H1 (cell line): Measurements from ENCODE around the gene TBC1D22A. TPM values are rescaled to one million over a fixed set of nuclear protein-coding genes. Genes with fewer than 3 reads are reported as not detected.

Experiments
- CTCF ChIA-PET: fragments of 300-600 bp; sonication (Branson Sonifier 250); formaldehyde crosslinking; loops from one replicate; lab custom pipeline; 2021; ENCODE audit not compliant: partially characterized antibody; lab: Charles Lee
- POLR2A ChIA-PET: fragments of 300-600 bp; sonication (Branson Sonifier 250); formaldehyde crosslinking; loops from one replicate; lab custom pipeline; 2021; ENCODE audit warnings: inconsistent platforms; ENCODE audit not compliant: partially characterized antibody; lab: Charles Lee
- DNase-seq, 2 experiments: peaks; one replicate each; pipeline versions ENCODE4 v3.0.0 to v3.0.0-alpha.2; 2010 to 2022; ENCODE audit warnings: low spot score in 2 of 2, low read depth in 1 of 2, mixed read lengths in 1 of 2
- FAIRE-seq: peaks from 2 replicates; lab custom pipeline; 2011; peaks lifted over from hg19 to GRCh38; lab: Jason Lieb, UNC
- H2AFZ ChIP-seq: 2 replicates; pipeline ENCODE4 v1.8.1; 2012; ENCODE audit warnings: low read length, inconsistent platforms
- H2AK5ac ChIP-seq: 2 replicates; pipeline ENCODE4 v1.6.1; 2013; ENCODE audit warnings: low read depth, low read length
- H2BK120ac ChIP-seq: replicated peaks from 2 replicates; pipeline ENCODE3; 2013; ENCODE audit warnings: low read depth, low read length, inconsistent platforms
- H2BK12ac ChIP-seq: 2 replicates; pipeline ENCODE4 v1.6.1; 2013; ENCODE audit warnings: low read depth, low read length
- H2BK15ac ChIP-seq: 2 replicates; pipeline ENCODE4 v1.6.1; 2013; ENCODE audit warnings: low read length
- H2BK20ac ChIP-seq: 2 replicates; pipeline ENCODE4 v1.6.1; 2013; ENCODE audit warnings: low read length
- H2BK5ac ChIP-seq: 2 replicates; pipeline ENCODE4 v1.6.1; 2013; ENCODE audit warnings: low read depth, low read length
- H3K14ac ChIP-seq: 2 replicates; pipeline ENCODE4 v1.6.1; 2013; ENCODE audit warnings: inconsistent platforms; ENCODE audit not compliant: insufficient read length
- H3K18ac ChIP-seq: 2 replicates; pipeline ENCODE4 v1.6.1; 2013; ENCODE audit warnings: low read length; ENCODE audit errors: extremely low read depth
- H3K23ac ChIP-seq: 2 replicates; pipeline ENCODE4 v1.6.1; 2013; ENCODE audit warnings: inconsistent platforms; ENCODE audit not compliant: insufficient read length
- H3K23me2 ChIP-seq: 2 replicates; pipeline ENCODE4 v1.6.1; 2013; ENCODE audit warnings: low read depth, low read length
- H3K27ac ChIP-seq: 2 replicates; pipeline ENCODE4 v1.6.1; 2011; ENCODE audit warnings: low read depth, low read length, inconsistent platforms
- H3K27me3 ChIP-seq, 4 experiments: replicated peaks in 1 of 4; 1 replicate in 1 of 4; 2 replicates in 3 of 4; pipeline versions ENCODE4 v1.6.1 to v1.8.1; 2011 to 2013; ENCODE audit warnings: low read length in 3 of 4, mild to moderate bottlenecking in 3 of 4, inconsistent platforms in 2 of 4, mixed read lengths in 2 of 4, moderate library complexity in 1 of 4; ENCODE audit not compliant: control insufficient read depth in 3 of 4, insufficient read depth in 3 of 4; ENCODE audit errors: extremely low read depth in 1 of 4
- H3K36me3 ChIP-seq, 4 experiments: 2 replicates each; pipeline versions ENCODE4 v1.6.1 to v1.8.1; 2011 to 2013; ENCODE audit warnings: mild to moderate bottlenecking in 4 of 4, low read length in 3 of 4, moderate library complexity in 2 of 4, control low read depth in 1 of 4, inconsistent platforms in 1 of 4; ENCODE audit not compliant: insufficient read depth in 4 of 4, control insufficient read depth in 2 of 4
- H3K4ac ChIP-seq: replicated peaks from 2 replicates; pipeline ENCODE3; 2013; ENCODE audit warnings: low read length, low read depth, mixed read lengths, inconsistent platforms; ENCODE audit not compliant: insufficient read length
- H3K4me1 ChIP-seq, 4 experiments: replicated peaks in 1 of 4; 1 replicate in 1 of 4; 2 replicates in 3 of 4; pipeline versions ENCODE4 v1.6.1 to v1.8.1; 2011 to 2013; ENCODE audit warnings: low read length in 3 of 4, inconsistent platforms in 2 of 4, mixed read lengths in 1 of 4; ENCODE audit not compliant: insufficient read depth in 4 of 4, control insufficient read depth in 3 of 4
- H3K4me2 ChIP-seq, 2 experiments: 2 replicates each; pipeline versions ENCODE4 v1.6.1 to v1.8.1; 2011 to 2013; ENCODE audit warnings: low read depth in 2 of 2, low read length in 2 of 2, control low read depth in 1 of 2, inconsistent platforms in 1 of 2, mild to moderate bottlenecking in 1 of 2; ENCODE audit not compliant: insufficient read depth in 1 of 2
- H3K4me3 ChIP-seq, 4 experiments: fragments of 200-600, 300-600 bp in 1 of 4; sonication (generic), shearing (Covaris generic), sonication (Bioruptor Twin) in 1 of 4; 2 replicates each; pipeline versions ENCODE4 v1.5.1 to v1.8.1; 2011 to 2016; ENCODE audit warnings: low read length in 4 of 4, low read depth in 3 of 4, control low read depth in 2 of 4, inconsistent platforms in 2 of 4, mild to moderate bottlenecking in 2 of 4, mixed read lengths in 1 of 4, moderate library complexity in 1 of 4; ENCODE audit not compliant: insufficient read depth in 2 of 4; ENCODE audit errors: extremely low read depth in 1 of 4
- H3K56ac ChIP-seq: replicated peaks from 2 replicates; pipeline ENCODE3; 2013; ENCODE audit warnings: low read depth, mild to moderate bottlenecking, mixed read lengths, low read length, inconsistent platforms; ENCODE audit not compliant: insufficient read length
- H3K79me1 ChIP-seq: 2 replicates; pipeline ENCODE4 v1.6.1; 2013; ENCODE audit warnings: low read depth, low read length, control low read depth
- H3K79me2 ChIP-seq, 2 experiments: 2 replicates each; pipeline versions ENCODE4 v1.6.1 to v1.8.1; 2012 to 2013; ENCODE audit warnings: low read length in 2 of 2, mild to moderate bottlenecking in 2 of 2, inconsistent platforms in 1 of 2; ENCODE audit not compliant: insufficient read depth in 2 of 2, control insufficient read depth in 1 of 2
- H3K9ac ChIP-seq, 4 experiments: replicated peaks in 1 of 4; 1 replicate in 1 of 4; 2 replicates in 3 of 4; pipeline versions ENCODE4 v1.6.1 to v1.8.1; 2011 to 2013; ENCODE audit warnings: low read depth in 3 of 4, low read length in 3 of 4, control low read depth in 2 of 4, mild to moderate bottlenecking in 2 of 4, moderate library complexity in 2 of 4, inconsistent platforms in 1 of 4; ENCODE audit errors: extremely low read depth in 1 of 4
- H3K9me3 ChIP-seq, 2 experiments: 2 replicates each; pipeline versions ENCODE4 v1.6.1 to v1.8.1; 2012 to 2013; ENCODE audit warnings: mild to moderate bottlenecking in 2 of 2, moderate library complexity in 2 of 2, control low read depth in 1 of 2, inconsistent platforms in 1 of 2, low read depth in 1 of 2, low read length in 1 of 2, mixed read lengths in 1 of 2; ENCODE audit not compliant: insufficient read depth in 2 of 2
- H4K20me1 ChIP-seq, 2 experiments: replicated peaks in 1 of 2; 2 replicates each; pipeline versions ENCODE3 to v1.8.1; 2011 to 2013; ENCODE audit warnings: inconsistent platforms in 2 of 2, low read length in 2 of 2, mild to moderate bottlenecking in 1 of 2; ENCODE audit not compliant: insufficient read depth in 2 of 2, control insufficient read depth in 1 of 2
- H4K5ac ChIP-seq: 2 replicates; pipeline ENCODE4 v1.6.1; 2013; ENCODE audit warnings: low read length, low read depth, mixed read lengths, inconsistent platforms; ENCODE audit not compliant: insufficient read length
- H4K8ac ChIP-seq: 2 replicates; pipeline ENCODE4 v1.8.0; 2013; ENCODE audit warnings: mild to moderate bottlenecking, moderate library complexity, low read length, inconsistent platforms; ENCODE audit not compliant: insufficient read depth; ENCODE audit errors: extremely low read depth
- H4K91ac ChIP-seq: replicated peaks from 2 replicates; pipeline ENCODE3; 2013; ENCODE audit warnings: low read length, mixed read lengths, inconsistent platforms; ENCODE audit not compliant: insufficient read length
- CEBPB ChIP-seq: IDR thresholded peaks from 2 replicates; pipeline ENCODE4 v1.6.1; 2012; ENCODE audit warnings: low read depth, low read length
- CHD1 ChIP-seq: IDR thresholded peaks from 2 replicates; pipeline ENCODE4 v1.6.1; 2012; ENCODE audit warnings: low read depth, low read length, improper control_type of control experiment
- CTBP2 ChIP-seq: IDR thresholded peaks from 2 replicates; pipeline ENCODE4 v1.7.0; 2011; ENCODE audit warnings: borderline replicate concordance, mild to moderate bottlenecking, moderate library complexity, mixed read lengths, low read length; ENCODE audit not compliant: insufficient read depth, insufficient read length
- EGR1 ChIP-seq: IDR thresholded peaks from 2 replicates; pipeline ENCODE4 v1.6.1; 2011; ENCODE audit warnings: low read depth, low read length, borderline replicate concordance
- GABPA ChIP-seq: IDR thresholded peaks from 2 replicates; pipeline ENCODE4 v1.6.1; 2011; ENCODE audit warnings: mild to moderate bottlenecking, low read length, moderate library complexity, borderline replicate concordance; ENCODE audit not compliant: insufficient read depth
- GTF2F1 ChIP-seq: IDR thresholded peaks from 2 replicates; pipeline ENCODE4 v1.6.1; 2012; ENCODE audit warnings: low read depth, low read length, improper control_type of control experiment, borderline replicate concordance
- JUND ChIP-seq: IDR thresholded peaks from 2 replicates; pipeline ENCODE4 v1.6.1; 2011; ENCODE audit warnings: mild to moderate bottlenecking, improper control_type of control experiment, low read length
- POU5F1 ChIP-seq: IDR thresholded peaks from 2 replicates; pipeline ENCODE4 v1.6.1; 2011; ENCODE audit warnings: low read depth, mild to moderate bottlenecking, low read length, moderate library complexity
- RAD21 ChIP-seq, 2 experiments: IDR thresholded peaks in 1 of 2; conservative IDR thresholded peaks in 1 of 2; 2 replicates each; pipeline ENCODE4 v1.6.1; 2011; ENCODE audit warnings: low read depth in 2 of 2, low read length in 2 of 2, improper control_type of control experiment in 1 of 2, inconsistent platforms in 1 of 2, mild to moderate bottlenecking in 1 of 2, moderate library complexity in 1 of 2
- RBBP5 ChIP-seq: IDR thresholded peaks from 2 replicates; pipeline ENCODE4 v1.7.1; 2012; ENCODE audit warnings: low read depth, mild to moderate bottlenecking, inconsistent platforms, low read length, moderate library complexity, borderline replicate concordance
- SIRT6 ChIP-seq: IDR thresholded peaks from one replicate; pipeline ENCODE4 v1.7.1; 2012; ENCODE audit warnings: low read length, inconsistent platforms
- SP1 ChIP-seq: IDR thresholded peaks from 2 replicates; pipeline ENCODE4 v1.6.1; 2011; ENCODE audit warnings: low read depth, low read length
- YY1 ChIP-seq: IDR thresholded peaks from 2 replicates; pipeline ENCODE4 v1.6.1; 2011; ENCODE audit warnings: low read depth, mild to moderate bottlenecking, low read length
- WGBS, 2 experiments: shearing (Covaris generic) in 1 of 2; methylation state at CpG; one replicate each; pipeline versions ENCODE4 v1.1.6 to v1.1.7; 2013 to 2015; ENCODE audit warnings: low lambda C conversion rate in 2 of 2, mixed read lengths in 2 of 2, inconsistent platforms in 1 of 2, low coverage in 1 of 2, missing lambda C conversion rate in 1 of 2; ENCODE audit not compliant: insufficient replicate concordance in 2 of 2, insufficient coverage in 1 of 2, insufficient read length in 1 of 2; ENCODE audit errors: extremely low coverage in 1 of 2, missing lambda C conversion rate in 1 of 2; 5-methylcytosine and 5-hydroxymethylcytosine counted together
- polyA plus RNA-seq, 7 experiments: library from polyadenylated mRNA; depleted of rRNA in 3 of 7; stranded (reverse) in 5 of 7; unstranded in 2 of 7; fragments of >200 nt in 5 of 7; fragments of 200-250 nt in 2 of 7; gene quantifications; 1 replicate in 5 of 7; 2 replicates in 1 of 7; 4 replicates in 1 of 7; pipeline versions ENCODE4 v1.2.1 to v1.2.3, GENCODE V29; 2011 to 2013; ENCODE audit warnings: missing spikeins in 2 of 7, mixed read lengths in 2 of 7
- total RNA-seq: library from RNA; stranded (reverse); fragmentation: NEBNext Ultra II Directional; extraction: Animal tissue kit (Norgen Biotek cat#: 25700); gene quantifications from 2 replicates; pipeline ENCODE4 v1.2.1, GENCODE V29; 2021
- TF ChIP-seq, protein P1 (sequence below): IDR thresholded peaks from 2 replicates; pipeline ENCODE4 v1.6.1; 2012; ENCODE audit warnings: inconsistent platforms

Gene TBC1D22A
- total and polyA plus RNA-seq, 2 of the 8 experiments (the other 6 are each of a cell fraction or from before 2014, with no cell fraction given), result 11.9 to 18.4 TPM

DNA sequence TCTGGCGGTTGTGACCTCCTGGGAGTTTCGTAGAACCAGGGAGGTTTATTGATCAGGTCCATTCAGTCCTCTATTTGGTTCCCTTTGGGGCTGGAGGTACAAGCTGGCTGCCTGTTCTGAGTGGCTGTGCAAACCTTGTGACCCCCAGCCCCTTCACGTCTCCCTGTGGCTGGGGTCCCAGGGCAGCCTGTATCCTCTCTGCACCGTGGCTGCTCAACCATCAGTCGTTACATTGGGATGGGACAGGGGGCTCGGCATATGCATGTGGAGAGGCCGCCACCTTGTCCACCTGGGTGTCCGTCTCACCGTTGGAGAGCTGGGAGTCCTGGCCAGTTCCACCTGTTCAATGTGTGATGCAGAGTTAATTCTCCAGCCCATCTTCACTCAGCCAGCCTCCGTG lies 195.7 kb downstream of the TBC1D22A start:
- no peak overlapping the region; a peak in 1 of 7 replicates for H3K9ac ChIP-seq
- no peak overlapping the region for H3K23ac ChIP-seq
- no peaks in the 10 kb centered on the region; the same call in 1 of the 2 replicates for H3K79me1 ChIP-seq
- no peaks in the 10 kb centered on the region for H3K27me3 ChIP-seq
- H4K5ac ChIP-seq, result no peak overlapping the region
- H2AK5ac ChIP-seq, result no peak overlapping the region
- H3K56ac ChIP-seq, result no peak overlapping the region
- WGBS, 2 experiments, result 83% methylated on average over 10 of the region's 10 CpGs; no CpG with 5 or more reads in 1 of the 2 experiments
- no peak overlapping the region for H2BK20ac ChIP-seq
- H2BK120ac ChIP-seq, result no peak overlapping the region
- peak overlapping the region in 1 of 2 experiments; percentile 44; a peak in 2 of 4 replicates for H3K4me2 ChIP-seq
- H2BK5ac ChIP-seq, result no peak overlapping the region
- no peaks in the 10 kb centered on the region for H3K79me2 ChIP-seq
- H3K4me3 ChIP-seq, result no peak overlapping the region
- H2BK12ac ChIP-seq, result no peak overlapping the region
- FAIRE-seq (no peak), DNase-seq (no peak)
- H4K8ac ChIP-seq, result no peak overlapping the region; the same call in 1 of the 2 replicates
- no peak overlapping the region for H3K18ac ChIP-seq
- H3K4ac ChIP-seq, result peak overlapping the region; percentile 46
- H3K4me1 ChIP-seq, result peaks cover 0 to 13% (median 6%) of the 10 kb centered on the region in 4 experiments; a peak in 6 of 7 replicates
- ChIA-PET POLR2A (no interaction called here), CTCF (interaction anchor here (1.1 to 1.3 kb wide), 2 partner anchors 19 to 68 kb away, joined by 3 to 4 read pairs; no protein-coding TSS in a partner anchor)
- H4K91ac ChIP-seq, result no peak overlapping the region
- no peaks in the 10 kb centered on the region for H3K36me3 ChIP-seq
- H3K14ac ChIP-seq, result no peak overlapping the region
- no peak overlapping the region for H2BK15ac ChIP-seq
- no peaks in the 10 kb centered on the region for H3K9me3 ChIP-seq
- H3K27ac ChIP-seq, result no peak overlapping the region
- H3K23me2 ChIP-seq, result no peaks in the 10 kb centered on the region
- peaks cover 0 to 3% of the 10 kb centered on the region in 2 experiments for H4K20me1 ChIP-seq
- H2AFZ ChIP-seq, result no peak overlapping the region
- TF ChIP-seq, protein P1, sequence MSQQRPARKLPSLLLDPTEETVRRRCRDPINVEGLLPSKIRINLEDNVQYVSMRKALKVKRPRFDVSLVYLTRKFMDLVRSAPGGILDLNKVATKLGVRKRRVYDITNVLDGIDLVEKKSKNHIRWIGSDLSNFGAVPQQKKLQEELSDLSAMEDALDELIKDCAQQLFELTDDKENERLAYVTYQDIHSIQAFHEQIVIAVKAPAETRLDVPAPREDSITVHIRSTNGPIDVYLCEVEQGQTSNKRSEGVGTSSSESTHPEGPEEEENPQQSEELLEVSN, result no peak
- TF ChIP-seq CTBP2 (no peak), POU5F1 (no peak), SIRT6 (no peak), CHD1 (no peak), SP1 (no peak), CEBPB (no peak), GABPA (no peak), RBBP5 (no peak), YY1 (no peak), GTF2F1 (no peak), RAD21 (IDR thresholded peaks at IDR 0.05 in 1 of 2, conservative IDR thresholded peaks at IDR 0.05 in 1 of 2; ENCODE audit: low read depth in 2 of 2, low read length in 2 of 2) (no peak), EGR1 (no peak), JUND (no peak)
